T-helper 1 cell treated with Interleukin-12 subunit alpha and Interleukin-12 subunit beta and Interleukin-4 antibody, amounts not matched to agents 30 μg/mL and 1 μg/mL, for 36 hours (primary cell): ENCODE measurements around the gene FOXG1.

ENCODE experiments used
- H3K27ac Mint-ChIP-seq: one replicate; pipeline ENCODE4 v1.8.0; 2021; ENCODE audit warnings: mild to moderate bottlenecking, mixed read lengths
- H3K27me3 Mint-ChIP-seq: one replicate; pipeline ENCODE4 v1.8.0; 2021; ENCODE audit warnings: low read depth, mixed read lengths
- H3K36me3 Mint-ChIP-seq: one replicate; pipeline ENCODE4 v1.8.0; 2021; ENCODE audit warnings: low read depth, mixed read lengths
- H3K4me1 Mint-ChIP-seq: one replicate; pipeline ENCODE4 v1.8.0; 2021; ENCODE audit warnings: low read depth, mixed read lengths
- H3K4me3 Mint-ChIP-seq: one replicate; pipeline ENCODE4 v1.8.0; 2021; ENCODE audit warnings: mild to moderate bottlenecking, moderate library complexity, mixed read lengths
- H3K9me3 Mint-ChIP-seq: one replicate; pipeline ENCODE4 v1.8.0; 2021; ENCODE audit warnings: mixed read lengths

FOXG1 gene

DNA sequence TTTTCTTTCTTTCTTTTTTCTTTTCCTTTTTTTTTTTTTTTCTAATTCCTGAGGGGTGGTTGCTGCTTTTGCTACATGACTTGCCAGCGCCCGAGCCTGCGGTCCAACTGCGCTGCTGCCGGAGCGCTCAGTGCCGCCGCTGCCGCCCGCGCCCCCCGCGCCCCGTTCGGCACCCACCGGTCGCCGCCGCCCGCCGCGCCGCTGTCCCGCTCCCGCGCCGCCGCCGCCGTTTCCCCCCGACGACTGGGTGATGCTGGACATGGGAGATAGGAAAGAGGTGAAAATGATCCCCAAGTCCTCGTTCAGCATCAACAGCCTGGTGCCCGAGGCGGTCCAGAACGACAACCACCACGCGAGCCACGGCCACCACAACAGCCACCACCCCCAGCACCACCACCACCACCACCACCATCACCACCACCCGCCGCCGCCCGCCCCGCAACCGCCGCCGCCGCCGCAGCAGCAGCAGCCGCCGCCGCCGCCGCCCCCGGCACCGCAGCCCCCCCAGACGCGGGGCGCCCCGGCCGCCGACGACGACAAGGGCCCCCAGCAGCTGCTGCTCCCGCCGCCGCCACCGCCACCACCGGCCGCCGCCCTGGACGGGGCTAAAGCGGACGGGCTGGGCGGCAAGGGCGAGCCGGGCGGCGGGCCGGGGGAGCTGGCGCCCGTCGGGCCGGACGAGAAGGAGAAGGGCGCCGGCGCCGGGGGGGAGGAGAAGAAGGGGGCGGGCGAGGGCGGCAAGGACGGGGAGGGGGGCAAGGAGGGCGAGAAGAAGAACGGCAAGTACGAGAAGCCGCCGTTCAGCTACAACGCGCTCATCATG is 654 bp downstream of the FOXG1 start:
- H3K9me3 Mint-ChIP-seq = peaks cover 6% of the 10 kb centered on the region
- H3K36me3 Mint-ChIP-seq = peaks cover 3% of the 10 kb centered on the region
- no peak overlapping the region for H3K4me3 Mint-ChIP-seq
- peaks cover 55% of the 10 kb centered on the region for H3K27me3 Mint-ChIP-seq
- peak overlapping the region; percentile 70 for H3K27ac Mint-ChIP-seq
- peaks cover 4% of the 10 kb centered on the region for H3K4me1 Mint-ChIP-seq

DNA sequence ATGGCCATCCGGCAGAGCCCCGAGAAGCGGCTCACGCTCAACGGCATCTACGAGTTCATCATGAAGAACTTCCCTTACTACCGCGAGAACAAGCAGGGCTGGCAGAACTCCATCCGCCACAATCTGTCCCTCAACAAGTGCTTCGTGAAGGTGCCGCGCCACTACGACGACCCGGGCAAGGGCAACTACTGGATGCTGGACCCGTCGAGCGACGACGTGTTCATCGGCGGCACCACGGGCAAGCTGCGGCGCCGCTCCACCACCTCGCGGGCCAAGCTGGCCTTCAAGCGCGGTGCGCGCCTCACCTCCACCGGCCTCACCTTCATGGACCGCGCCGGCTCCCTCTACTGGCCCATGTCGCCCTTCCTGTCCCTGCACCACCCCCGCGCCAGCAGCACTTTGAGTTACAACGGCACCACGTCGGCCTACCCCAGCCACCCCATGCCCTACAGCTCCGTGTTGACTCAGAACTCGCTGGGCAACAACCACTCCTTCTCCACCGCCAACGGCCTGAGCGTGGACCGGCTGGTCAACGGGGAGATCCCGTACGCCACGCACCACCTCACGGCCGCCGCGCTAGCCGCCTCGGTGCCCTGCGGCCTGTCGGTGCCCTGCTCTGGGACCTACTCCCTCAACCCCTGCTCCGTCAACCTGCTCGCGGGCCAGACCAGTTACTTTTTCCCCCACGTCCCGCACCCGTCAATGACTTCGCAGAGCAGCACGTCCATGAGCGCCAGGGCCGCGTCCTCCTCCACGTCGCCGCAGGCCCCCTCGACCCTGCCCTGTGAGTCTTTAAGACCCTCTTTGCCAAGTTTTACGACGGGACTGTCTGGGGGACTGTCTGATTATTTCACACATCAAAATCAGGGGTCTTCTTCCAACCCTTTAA is 1.5 kb downstream of the FOXG1 start:
- Mint-ChIP-seq H3K27ac (peak overlapping the region; percentile 70), H3K36me3 (peaks cover 3% of the 10 kb centered on the region), H3K4me3 (no peak overlapping the region), H3K27me3 (peaks cover 58% of the 10 kb centered on the region), H3K9me3 (peaks cover 6% of the 10 kb centered on the region), H3K4me1 (peaks cover 4% of the 10 kb centered on the region)

DNA sequence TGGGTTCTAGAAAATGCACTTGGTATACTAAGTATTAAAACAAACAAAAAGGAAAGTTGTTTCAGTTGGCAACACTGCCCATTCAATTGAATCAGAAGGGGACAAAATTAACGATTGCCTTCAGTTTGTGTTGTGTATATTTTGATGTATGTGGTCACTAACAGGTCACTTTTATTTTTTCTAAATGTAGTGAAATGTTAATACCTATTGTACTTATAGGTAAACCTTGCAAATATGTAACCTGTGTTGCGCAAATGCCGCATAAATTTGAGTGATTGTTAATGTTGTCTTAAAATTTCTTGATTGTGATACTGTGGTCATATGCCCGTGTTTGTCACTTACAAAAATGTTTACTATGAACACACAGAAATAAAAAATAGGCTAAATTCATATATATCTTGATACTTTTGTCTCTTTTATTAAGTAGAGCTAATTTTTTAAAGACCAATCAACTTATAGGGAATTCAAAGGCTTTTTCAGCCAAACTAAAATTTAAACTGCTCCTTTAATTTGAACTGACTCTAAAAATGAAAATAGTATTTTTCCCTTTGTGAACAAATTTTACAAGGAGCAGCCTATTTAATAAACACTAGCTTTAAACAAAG is 2.8 kb downstream of the FOXG1 start:
- Mint-ChIP-seq H3K27ac (no peak overlapping the region), H3K4me3 (no peak overlapping the region), H3K27me3 (peaks cover 62% of the 10 kb centered on the region), H3K4me1 (peaks cover 4% of the 10 kb centered on the region), H3K36me3 (peaks cover 3% of the 10 kb centered on the region), H3K9me3 (peaks cover 6% of the 10 kb centered on the region)

DNA sequence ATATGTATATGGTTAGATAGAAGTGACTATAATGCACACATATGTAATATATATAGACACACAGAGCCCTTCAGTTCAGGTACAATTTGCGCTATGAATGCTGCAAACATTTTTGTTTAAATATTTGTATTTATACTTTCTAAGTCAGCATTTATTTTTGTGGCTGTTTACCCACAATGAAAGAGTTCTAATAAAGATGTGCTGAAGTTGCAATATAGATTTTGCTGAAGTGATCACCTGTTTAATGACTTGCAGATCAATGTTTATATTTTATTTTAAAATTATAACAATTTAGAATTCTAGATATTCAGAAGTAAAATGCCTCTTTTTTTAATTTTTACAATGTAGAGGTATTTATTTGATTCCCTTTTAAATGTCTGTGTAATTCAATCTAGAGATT is 3.5 kb downstream of the FOXG1 start:
- H3K27ac Mint-ChIP-seq = no peak overlapping the region
- H3K27me3 Mint-ChIP-seq = peaks cover 61% of the 10 kb centered on the region
- peaks cover 4% of the 10 kb centered on the region for H3K4me1 Mint-ChIP-seq
- peaks cover 6% of the 10 kb centered on the region for H3K9me3 Mint-ChIP-seq
- H3K4me3 Mint-ChIP-seq = no peak overlapping the region
- H3K36me3 Mint-ChIP-seq = peaks cover 3% of the 10 kb centered on the region

DNA sequence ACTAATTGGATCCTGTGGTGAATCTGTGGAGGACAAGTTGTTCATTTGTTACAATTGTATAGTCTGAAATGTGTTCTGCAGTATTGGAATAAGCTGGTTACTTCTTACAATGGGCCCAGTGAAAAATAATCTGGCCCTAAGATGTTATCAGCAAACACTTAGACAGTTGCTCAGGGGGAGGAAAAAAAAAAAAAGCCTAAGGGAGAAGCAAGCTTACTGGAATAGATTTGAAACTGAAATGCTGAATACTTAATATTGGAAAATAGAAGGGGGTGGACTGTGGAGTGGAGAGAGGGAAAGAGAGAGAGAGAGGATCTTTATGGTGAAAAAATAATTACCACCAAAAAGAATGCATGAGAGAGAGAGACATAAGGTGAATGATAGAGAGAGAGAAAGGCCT is 4.0 kb downstream of the FOXG1 start:
- peaks cover 3% of the 10 kb centered on the region for H3K36me3 Mint-ChIP-seq
- no peak overlapping the region for H3K27ac Mint-ChIP-seq
- H3K4me1 Mint-ChIP-seq = peaks cover 4% of the 10 kb centered on the region
- H3K4me3 Mint-ChIP-seq = no peak overlapping the region
- peaks cover 6% of the 10 kb centered on the region for H3K9me3 Mint-ChIP-seq
- H3K27me3 Mint-ChIP-seq = peaks cover 61% of the 10 kb centered on the region

DNA sequence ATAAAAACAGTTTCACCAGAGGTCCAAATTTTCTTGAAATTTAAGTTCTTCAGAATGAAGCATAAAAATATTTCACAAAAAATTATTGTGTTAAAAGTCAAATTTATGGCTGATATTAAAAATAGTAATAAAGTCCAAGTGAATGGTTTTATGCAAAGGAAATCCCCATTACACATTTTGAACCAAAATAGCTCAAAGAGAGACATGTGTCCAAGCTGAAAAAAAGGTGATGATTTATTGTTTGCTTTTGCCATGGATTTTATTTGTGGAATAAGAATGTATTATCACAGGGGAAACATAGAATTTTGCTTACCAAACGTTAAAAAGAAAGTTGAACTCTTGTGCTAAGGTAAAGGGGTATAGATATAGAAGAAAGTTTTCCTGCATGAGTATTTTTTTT is 4.6 kb downstream of the FOXG1 start:
- Mint-ChIP-seq H3K36me3 (peaks cover 3% of the 10 kb centered on the region), H3K9me3 (peaks cover 6% of the 10 kb centered on the region), H3K27ac (no peak overlapping the region), H3K27me3 (peaks cover 60% of the 10 kb centered on the region), H3K4me1 (peaks cover under 1% of the 10 kb centered on the region), H3K4me3 (no peak overlapping the region)

DNA sequence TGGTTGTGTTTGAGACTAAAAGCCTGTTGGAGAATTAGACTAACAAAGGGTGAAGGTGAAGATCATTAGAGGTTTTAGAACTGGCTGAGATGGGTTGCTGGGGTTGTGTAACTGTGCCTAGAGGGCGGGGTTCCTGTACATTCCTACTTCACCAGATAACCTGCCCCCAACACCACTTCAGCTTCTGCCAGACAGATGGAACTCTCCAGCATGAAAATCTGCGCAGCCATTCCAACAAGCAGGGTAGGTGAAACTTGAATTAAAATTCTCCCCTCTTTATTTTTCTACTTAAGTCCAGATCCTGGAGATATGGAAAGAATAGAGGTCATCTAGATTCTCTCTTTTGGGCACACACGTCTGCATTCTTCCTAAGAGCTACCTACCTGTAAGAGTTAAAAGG is 6.0 kb downstream of the FOXG1 start:
- Mint-ChIP-seq H3K4me3 (no peak overlapping the region), H3K9me3 (peaks cover 6% of the 10 kb centered on the region), H3K27ac (no peak overlapping the region), H3K4me1 (no peaks in the 10 kb centered on the region), H3K36me3 (peaks cover 3% of the 10 kb centered on the region), H3K27me3 (peaks cover 58% of the 10 kb centered on the region)

DNA sequence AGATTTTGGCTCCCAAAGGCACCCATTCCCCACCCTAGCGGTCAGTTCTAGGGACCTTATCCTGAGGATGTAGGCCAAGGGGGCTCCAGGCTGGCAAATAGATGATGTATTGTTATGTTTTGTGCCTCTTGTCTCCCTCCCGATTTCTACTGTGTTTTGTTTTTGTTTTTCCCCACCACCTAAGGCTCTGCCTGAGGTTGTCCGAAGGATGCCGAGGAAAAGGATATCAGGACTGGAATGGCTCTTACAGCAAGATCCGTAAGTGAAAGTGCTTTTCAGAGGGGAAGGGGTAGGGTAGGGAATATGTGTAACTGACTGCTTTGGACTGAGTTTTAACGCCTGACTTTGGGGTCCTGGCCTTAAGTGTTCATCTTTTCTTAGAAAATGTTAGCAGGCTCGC is 6.6 kb downstream of the FOXG1 start:
- Mint-ChIP-seq H3K4me1 (no peaks in the 10 kb centered on the region), H3K9me3 (peaks cover 6% of the 10 kb centered on the region), H3K27ac (no peak overlapping the region), H3K36me3 (peaks cover 3% of the 10 kb centered on the region), H3K27me3 (peaks cover 56% of the 10 kb centered on the region), H3K4me3 (no peak overlapping the region)

DNA sequence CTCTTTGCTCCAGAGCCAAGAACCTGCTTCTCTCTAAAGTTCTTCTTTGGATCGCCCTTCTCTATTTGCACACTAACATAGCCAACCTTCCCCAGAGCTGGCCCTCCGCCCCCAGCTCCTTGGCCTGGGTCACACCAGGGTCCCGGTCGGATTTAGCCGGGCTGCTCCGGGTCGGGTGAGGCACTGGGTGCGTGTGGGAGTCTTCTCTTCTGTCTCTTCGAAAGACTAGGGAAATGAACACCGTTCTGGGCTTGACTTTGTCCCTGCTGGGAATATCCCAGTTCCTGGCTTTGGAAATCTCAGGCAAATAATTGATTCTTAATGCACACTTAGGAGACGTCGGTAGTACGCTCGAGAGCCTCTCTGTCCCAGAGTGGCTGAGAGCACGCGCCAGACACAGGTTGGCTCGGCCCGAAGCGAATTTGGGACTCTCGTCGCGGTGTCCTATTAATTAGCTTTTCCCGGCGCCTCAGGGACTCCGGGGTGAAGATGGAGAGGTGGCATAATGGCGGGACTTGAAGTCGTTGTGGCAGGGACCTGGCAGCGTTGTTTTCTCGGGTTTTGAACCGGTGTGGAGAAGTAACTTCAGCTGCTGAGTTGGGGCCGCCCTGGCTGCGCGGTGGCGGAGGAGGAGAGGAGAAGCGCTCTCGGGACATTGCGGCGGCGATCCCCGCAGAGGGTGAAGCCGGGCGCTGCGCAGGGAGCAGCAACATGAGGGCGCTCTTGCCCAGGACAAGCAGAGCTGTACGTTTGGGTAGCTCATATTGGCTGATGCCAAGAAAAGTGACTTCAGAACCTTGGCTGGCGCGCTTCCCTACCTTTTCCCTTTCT is 7.5 kb downstream of the FOXG1 start:
- Mint-ChIP-seq H3K4me3 (no peak overlapping the region), H3K36me3 (no peaks in the 10 kb centered on the region), H3K27ac (no peak overlapping the region), H3K27me3 (peaks cover 57% of the 10 kb centered on the region), H3K4me1 (no peaks in the 10 kb centered on the region), H3K9me3 (no peaks in the 10 kb centered on the region)

DNA sequence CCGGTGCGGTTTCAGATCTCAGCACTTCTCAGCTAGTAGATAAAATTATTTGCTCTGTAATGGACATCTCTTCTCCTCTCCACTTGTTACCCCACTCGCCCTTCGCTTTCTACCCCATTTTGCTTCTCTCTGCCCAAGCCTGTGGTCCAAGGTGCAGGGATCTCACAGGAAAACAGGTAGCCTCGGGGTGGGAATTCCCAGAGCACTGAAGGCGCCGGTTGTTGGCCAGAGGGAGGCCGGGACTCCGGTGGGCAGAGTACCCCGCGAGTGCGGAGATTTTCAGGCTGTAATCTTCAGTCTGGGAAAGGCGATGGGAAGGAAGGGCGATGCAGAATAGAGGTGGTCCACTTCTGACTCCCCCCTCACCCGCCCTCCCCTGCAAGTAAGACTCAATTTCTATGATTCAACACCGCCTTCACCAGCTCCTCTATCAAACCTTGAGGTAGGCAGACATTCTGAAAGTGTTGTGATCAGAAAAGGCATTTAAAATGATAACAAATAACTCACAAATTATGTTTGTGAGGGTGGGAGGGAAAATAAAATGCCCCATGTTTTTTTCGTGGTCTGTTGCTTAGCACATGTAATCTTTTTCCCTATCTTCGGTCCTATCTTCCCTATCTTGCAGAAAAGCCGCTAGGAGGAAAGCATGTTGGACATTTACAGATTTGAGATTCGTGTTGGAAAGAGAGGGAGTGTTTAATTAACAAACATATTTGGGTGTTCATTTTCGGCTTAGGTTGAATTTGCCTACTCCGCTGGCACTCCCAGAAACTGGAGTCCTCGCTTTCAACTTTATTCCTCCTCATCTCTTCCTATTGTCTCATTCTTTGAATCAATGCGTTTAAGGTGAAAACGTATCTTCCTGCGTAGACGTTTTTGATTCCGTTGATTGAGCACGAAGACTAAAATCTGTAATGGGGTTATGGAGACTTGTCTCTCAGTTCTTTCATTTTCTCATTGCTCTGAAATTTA is 8.5 kb downstream of the FOXG1 start:
- Mint-ChIP-seq H3K27ac (no peak overlapping the region), H3K27me3 (peaks cover 64% of the 10 kb centered on the region), H3K4me1 (no peaks in the 10 kb centered on the region), H3K36me3 (no peaks in the 10 kb centered on the region), H3K4me3 (no peak overlapping the region), H3K9me3 (no peaks in the 10 kb centered on the region)

DNA sequence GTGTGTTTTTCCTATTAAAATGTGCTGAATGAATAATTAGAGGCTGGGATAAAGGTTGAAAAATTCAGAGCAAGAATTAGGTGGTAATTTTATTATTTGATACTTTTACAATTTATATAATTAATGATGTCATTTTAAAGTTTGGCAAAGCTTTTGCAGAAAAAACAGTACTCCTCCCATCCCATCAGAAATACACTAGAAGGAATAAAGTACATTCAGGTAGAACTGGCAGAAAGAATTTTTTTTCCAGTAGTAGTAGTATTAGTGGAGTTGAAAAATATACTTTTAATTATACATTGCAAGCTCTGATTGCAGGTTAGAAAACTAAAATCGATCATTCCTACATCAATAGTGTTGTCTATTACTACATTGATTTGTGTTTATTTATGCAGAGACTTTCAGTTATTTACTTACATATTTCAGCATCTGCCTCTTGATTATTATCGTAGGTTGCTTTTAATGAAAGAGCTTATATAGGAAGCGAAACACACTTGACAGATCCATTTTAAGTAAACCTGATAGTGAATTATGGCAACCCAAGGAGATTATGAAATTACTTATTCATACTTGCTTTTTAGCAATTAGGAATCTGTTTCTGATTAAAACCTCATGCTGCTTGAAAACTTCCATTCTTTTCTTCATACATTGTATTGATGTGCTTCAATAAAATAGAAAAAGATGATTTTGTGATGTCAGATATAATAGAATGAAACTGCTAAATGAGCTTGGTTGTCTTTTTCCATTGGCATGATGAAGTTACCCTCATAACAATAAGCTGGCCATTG is 10.1 kb downstream of the FOXG1 start:
- H3K4me1 Mint-ChIP-seq = no peaks in the 10 kb centered on the region
- H3K9me3 Mint-ChIP-seq = no peaks in the 10 kb centered on the region
- no peaks in the 10 kb centered on the region for H3K36me3 Mint-ChIP-seq
- H3K27ac Mint-ChIP-seq = no peak overlapping the region
- no peak overlapping the region for H3K4me3 Mint-ChIP-seq
- peaks cover 62% of the 10 kb centered on the region for H3K27me3 Mint-ChIP-seq

DNA sequence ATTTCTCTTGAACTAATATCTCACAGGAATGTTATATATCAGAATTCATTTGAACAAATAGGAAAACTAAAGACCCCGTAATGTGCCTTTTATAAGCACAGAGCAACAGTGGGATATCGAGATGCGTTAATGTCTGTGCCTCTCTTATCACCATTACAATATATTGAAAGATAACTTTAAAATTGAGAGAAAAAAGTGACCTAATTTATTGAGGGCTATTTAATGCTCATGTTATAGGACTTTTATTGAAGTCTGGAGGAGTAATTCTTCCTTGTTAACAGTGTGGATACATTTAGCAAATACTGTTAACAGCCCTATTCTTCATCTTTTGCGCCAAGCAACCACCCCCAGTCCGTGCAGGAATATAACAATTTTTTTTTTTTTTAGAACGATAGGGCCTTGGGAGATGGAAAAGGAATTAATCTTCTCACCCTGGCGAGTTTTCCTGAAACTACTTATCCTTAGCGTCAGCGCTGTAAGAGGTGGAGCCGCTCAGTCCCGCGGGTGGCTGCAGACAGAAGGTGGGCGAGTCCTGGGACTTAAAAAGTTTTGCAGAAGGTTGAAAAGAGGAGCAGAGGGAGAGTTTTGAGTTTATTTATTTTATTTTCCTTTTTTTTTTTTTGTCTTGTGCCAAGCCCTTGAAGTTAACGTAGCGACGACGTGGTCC is 11.0 kb downstream of the FOXG1 start:
- Mint-ChIP-seq H3K36me3 (no peaks in the 10 kb centered on the region), H3K27ac (no peak overlapping the region), H3K27me3 (peaks cover 58% of the 10 kb centered on the region), H3K4me1 (no peaks in the 10 kb centered on the region), H3K4me3 (no peak overlapping the region), H3K9me3 (no peaks in the 10 kb centered on the region)
